PFSK-1 (cell line): ENCODE data around the gene CEP112.

Source experiments
- FOXP2 ChIP-seq: optimal IDR thresholded peaks from 2 replicates; pipeline ENCODE3; 2011; ENCODE audit warnings: borderline replicate concordance, control low read depth, inconsistent platforms; ENCODE audit not compliant: insufficient read depth; ENCODE audit errors: extremely low read length, extremely low read depth
- POLR2AphosphoS5 ChIP-seq: IDR thresholded peaks from 2 replicates; pipeline ENCODE4 v1.6.1; 2012; ENCODE audit warnings: low read depth, mild to moderate bottlenecking, control low read depth, low read length, moderate library complexity
- REST ChIP-seq, 2 experiments: IDR thresholded peaks; 2 replicates each; pipeline versions ENCODE4 v1.6.1 to v1.8.0; 2011 to 2012; ENCODE audit warnings: low read depth in 2 of 2, low read length in 2 of 2, control low read depth in 1 of 2, inconsistent platforms in 1 of 2, mild to moderate bottlenecking in 1 of 2, moderate library complexity in 1 of 2; ENCODE audit not compliant: insufficient read depth in 1 of 2
- SIN3A ChIP-seq: IDR thresholded peaks from 2 replicates; pipeline ENCODE4 v1.6.1; 2012; ENCODE audit warnings: mild to moderate bottlenecking, low read length, moderate library complexity, borderline replicate concordance; ENCODE audit not compliant: insufficient read depth
- TAF1 ChIP-seq: IDR thresholded peaks from 2 replicates; pipeline ENCODE4 v1.6.1; 2012; ENCODE audit warnings: low read length, control low read depth, borderline replicate concordance; ENCODE audit not compliant: insufficient read depth

Gene CEP112

GRCh38 chr17:65977041-65977440 lies 214.9 kb downstream of the CEP112 start:
- TF ChIP-seq TAF1 = no peak
- no peak for TF ChIP-seq REST (IDR thresholded peaks at IDR 0.05; ENCODE audit: insufficient read depth in 1 of 2, low read depth in 2 of 2, low read length in 2 of 2)
- TF ChIP-seq FOXP2 = no peak
- TF ChIP-seq SIN3A = no peak
- no peak for TF ChIP-seq POLR2AphosphoS5

GRCh38 chr17:65975878-65976277 lies 216.1 kb downstream of the CEP112 start:
- TF ChIP-seq TAF1 (no peak), POLR2AphosphoS5 (no peak), SIN3A (no peak), REST (IDR thresholded peaks at IDR 0.05; ENCODE audit: insufficient read depth in 1 of 2, low read depth in 2 of 2, low read length in 2 of 2) (no peak), FOXP2 (no peak)

GRCh38 chr17:65973237-65973636 lies 218.7 kb downstream of the CEP112 start:
- no peak for TF ChIP-seq SIN3A
- no peak for TF ChIP-seq TAF1
- no peak for TF ChIP-seq POLR2AphosphoS5
- TF ChIP-seq FOXP2 = no peak
- no peak for TF ChIP-seq REST (IDR thresholded peaks at IDR 0.05; ENCODE audit: insufficient read depth in 1 of 2, low read depth in 2 of 2, low read length in 2 of 2)

GRCh38 chr17:65967372-65967771 lies 224.6 kb downstream of the CEP112 start:
- TF ChIP-seq TAF1 (no peak), SIN3A (no peak), POLR2AphosphoS5 (no peak), FOXP2 (no peak), REST (IDR thresholded peaks at IDR 0.05; ENCODE audit: insufficient read depth in 1 of 2, low read depth in 2 of 2, low read length in 2 of 2) (no peak)
